SK-N-SH (cell line): Measurements from ENCODE around the gene UST.

Experiments
- MXI1 ChIP-seq: IDR thresholded peaks from 2 replicates; pipeline ENCODE4 v1.6.1; 2012; ENCODE audit warnings: mild to moderate bottlenecking, low read depth, low read length, improper control_type of control experiment
- TCF12 ChIP-seq: IDR thresholded peaks from 2 replicates; pipeline ENCODE4 v1.4.0; 2012

DNA sequence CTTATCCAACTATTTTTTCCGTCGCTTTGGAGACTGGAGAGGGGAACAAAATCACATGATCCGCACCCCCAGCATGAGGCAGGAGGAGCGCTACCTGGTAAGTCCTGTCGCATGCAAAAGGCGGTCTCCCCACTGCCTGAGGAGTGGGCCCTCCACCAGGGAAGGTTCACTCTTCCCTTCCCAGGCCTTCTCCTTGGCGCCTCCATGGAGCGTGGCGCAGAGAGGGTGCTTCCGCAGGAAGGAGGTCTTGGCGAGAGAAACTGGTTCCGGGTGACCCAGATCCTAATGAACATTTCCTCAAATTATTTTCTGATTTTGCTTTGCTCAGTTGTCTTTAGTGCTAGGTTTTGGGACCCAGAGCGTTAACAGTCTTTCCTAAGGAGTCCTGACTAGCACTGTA is 217.6 kb downstream of the UST start:
- no peak for TF ChIP-seq TCF12
- no peak for TF ChIP-seq MXI1
